Mesenteric fat pad (tissue), 1 donor: ENCODE results near the gene DHX16. TPM values are rescaled to one million over a fixed set of nuclear protein-coding genes. Genes with fewer than 3 reads are reported as not detected.
"Not testable (repeated sequence)": the region's sequence is repeated elsewhere in the genome, so short reads cannot be mapped to it uniquely, and the experiment has no call there.

Experiments used
- DNase-seq: peaks from one replicate; pipeline ENCODE4 v3.0.0-alpha.2; 2020; ENCODE audit warnings: low spot score
- total RNA-seq: library from RNA; stranded (reverse); fragmentation: NEBNext Ultra II Directional; extraction: Animal tissue kit (Norgen Biotek cat#: 25700); gene quantifications from one replicate; pipeline ENCODE4 v1.2.1, GENCODE V29; 2021
- donor health status: DM: yes; HTN: yes; CAD: no.

The DHX16 gene
- total RNA-seq, 1 donor from 2014 or later = 27.2 TPM

- no peak for DNase-seq
Measured at GRCh38 chr6:30679765-30680535, 7.1 kb upstream of the DHX16 start.

- DNase-seq = peak; percentile 97
Measured at GRCh38 chr6:30678964-30679726, 6.3 kb upstream of the DHX16 start.

- no peak for DNase-seq
Measured at GRCh38 chr6:30676660-30677285, 4.0 kb upstream of the DHX16 start.

GRCh38 chr6:30670760-30671527, 1.9 kb downstream of the DHX16 start:
- DNase-seq = no peak

GRCh38 chr6:30666300-30666699, 6.5 kb downstream of the DHX16 start:
- DNase-seq = not testable (repeated sequence)

- no peak for DNase-seq
Measured at GRCh38 chr6:30664994-30665767, 7.6 kb downstream of the DHX16 start.

GRCh38 chr6:30657922-30658321, 14.9 kb downstream of the DHX16 start:
- DNase-seq = not testable (repeated sequence)

- DNase-seq = no peak
Measured at GRCh38 chr6:30657454-30657853, 15.4 kb downstream of the DHX16 start.

GRCh38 chr6:30656513-30656912, 16.3 kb downstream of the DHX16 start:
- no peak for DNase-seq

GRCh38 chr6:30655743-30656094, 17.1 kb downstream of the DHX16 start:
- no peak for DNase-seq

GRCh38 chr6:30654798-30655742, 17.7 kb downstream of the DHX16 start:
- no peak for DNase-seq

- DNase-seq = no peak
Measured at GRCh38 chr6:30651143-30651542, 21.7 kb downstream of the DHX16 start.

- peak; percentile 93 for DNase-seq
Measured at GRCh38 chr6:30647242-30648116, 25.3 kb downstream of the DHX16 start.

- peak; percentile 98 for DNase-seq
Measured at GRCh38 chr6:30646450-30647241, 26.2 kb downstream of the DHX16 start, which contains the start of gene C6orf136. Gene C6orf136 (plus strand): TSS chr6:30647133. CDS start chr6:30647232, 99 bp downstream.

GRCh38 chr6:30645989-30646388, 26.8 kb downstream of the DHX16 start:
- DNase-seq = no peak

- DNase-seq = no peak
Measured at GRCh38 chr6:30644769-30645168, 28.0 kb downstream of the DHX16 start.

GRCh38 chr6:30643656-30644055, 29.1 kb downstream of the DHX16 start:
- DNase-seq = no peak
